ENCODE results near the gene NNMT.

The NNMT gene

GRCh38 chr11:114348200-114349191 lies 52.3 kb downstream of the NNMT start:
- DNase-seq (ENCODE audit: low spot score) = peak; percentile 78

GRCh38 chr11:114350022-114350421 lies 53.8 kb downstream of the NNMT start:
- no peak for DNase-seq (ENCODE audit: low spot score)

- no peak for DNase-seq (ENCODE audit: low spot score)
Observed at GRCh38 chr11:114353443-114353842, 57.2 kb downstream of the NNMT start.

GRCh38 chr11:114354076-114354475 lies 57.9 kb downstream of the NNMT start:
- DNase-seq (ENCODE audit: low spot score) = no peak

GRCh38 chr11:114358716-114359115 lies 62.5 kb downstream of the NNMT start:
- DNase-seq (ENCODE audit: low spot score) = no peak

- DNase-seq (ENCODE audit: low spot score) = no peak
Observed at GRCh38 chr11:114359342-114359741, 63.1 kb downstream of the NNMT start.

GRCh38 chr11:114362326-114362725 lies 66.1 kb downstream of the NNMT start:
- no peak for DNase-seq (ENCODE audit: low spot score)

- DNase-seq (ENCODE audit: low spot score) = no peak
Observed at GRCh38 chr11:114362958-114363357, 66.8 kb downstream of the NNMT start.

Data from pons (tissue), 1 donor.